HEK293T (cell line): Measurements from ENCODE around the gene IL7R.

Experiments used
- BHLHE40 ChIP-seq: fragments of 450-650 bp; IDR thresholded peaks from 2 replicates; pipeline ENCODE4 v1.6.1; 2016; ENCODE audit warnings: mild to moderate bottlenecking, moderate library complexity, borderline replicate concordance
- CTBP1 ChIP-seq: fragments of 450-650 bp; IDR thresholded peaks from 2 replicates; pipeline ENCODE4 v1.6.1; 2016; ENCODE audit warnings: borderline replicate concordance
- FOXK2 ChIP-seq: fragments of 450-650 bp; IDR thresholded peaks from 2 replicates; pipeline ENCODE4 v1.6.1; 2016; ENCODE audit warnings: mild to moderate bottlenecking
- PKNOX1 ChIP-seq: fragments of 450-650 bp; IDR thresholded peaks from 2 replicates; pipeline ENCODE4 v1.6.1; 2016
- SP1 ChIP-seq: fragments of 450-650 bp; IDR thresholded peaks from 2 replicates; pipeline ENCODE4 v1.6.1; 2017
- SUZ12 ChIP-seq: fragments of 450-650 bp; IDR thresholded peaks from 2 replicates; pipeline ENCODE4 v1.6.1; 2016; ENCODE audit warnings: mild to moderate bottlenecking

DNA sequence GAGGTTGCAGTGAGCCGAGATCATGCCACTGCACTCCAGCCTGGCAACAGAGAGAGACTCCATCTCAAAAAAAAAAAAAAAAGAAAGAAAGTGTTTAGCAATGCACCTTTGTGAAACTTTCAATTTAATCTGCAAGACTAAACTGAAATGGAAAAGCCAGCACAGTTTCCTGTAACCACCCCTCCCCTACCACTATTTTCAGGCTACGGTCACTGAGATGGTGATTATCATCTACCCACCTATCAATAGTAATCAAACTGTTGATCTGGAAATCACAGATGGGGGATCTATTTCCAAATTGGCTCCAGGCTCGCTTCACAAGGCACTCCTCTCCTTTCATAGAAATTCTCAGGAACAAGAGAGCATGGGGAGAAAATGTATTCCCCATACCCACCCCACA, 30.6 kb upstream of the IL7R start:
- TF ChIP-seq PKNOX1 = no peak
- TF ChIP-seq SUZ12 = no peak
- no peak for TF ChIP-seq CTBP1
- TF ChIP-seq BHLHE40 = no peak
- no peak for TF ChIP-seq SP1
- no peak for TF ChIP-seq FOXK2
